GM19455 (cell line): ENCODE data around the gene VEGFB.

Source experiments
- ATAC-seq: cut with Tn5 transposase; IDR thresholded peaks from one replicate; pipeline ENCODE4 v1.9.1; 2021; ENCODE audit not compliant: unreplicated experiment

VEGFB gene

GRCh38 chr11:64276653-64277431 is 42.5 kb downstream of the VEGFB start:
- no peak for ATAC-seq

DNA sequence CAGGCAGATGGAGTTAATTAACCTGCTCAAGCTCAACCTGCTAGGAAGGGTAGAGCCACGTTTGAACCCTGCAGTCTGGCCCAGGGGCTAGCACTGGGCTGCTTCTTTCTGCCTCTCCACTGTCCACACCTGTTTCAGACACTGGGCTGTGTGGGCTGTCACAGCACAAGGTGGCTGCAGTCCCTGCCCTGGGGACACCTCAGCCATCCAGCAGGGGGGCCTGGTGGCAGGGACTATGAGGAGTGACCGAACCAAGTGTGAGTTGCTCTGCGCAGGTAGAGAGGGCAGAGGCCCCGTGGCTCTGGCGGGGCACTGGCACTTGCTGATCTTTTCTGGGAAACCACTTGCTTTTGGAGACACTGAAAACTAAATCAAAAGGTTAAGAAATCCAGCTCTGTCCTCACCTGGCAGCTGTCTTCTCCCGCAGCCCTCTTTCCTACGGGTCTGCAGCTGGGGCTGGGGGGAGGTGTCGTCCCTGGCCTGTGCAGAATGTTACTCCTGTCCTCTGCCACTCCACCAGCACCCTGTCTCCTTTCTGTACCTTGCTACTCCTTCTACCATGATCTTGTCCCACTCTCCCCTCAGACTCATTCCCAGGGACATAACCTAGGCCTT is 44.3 kb downstream of the VEGFB start:
- no peak for ATAC-seq

DNA sequence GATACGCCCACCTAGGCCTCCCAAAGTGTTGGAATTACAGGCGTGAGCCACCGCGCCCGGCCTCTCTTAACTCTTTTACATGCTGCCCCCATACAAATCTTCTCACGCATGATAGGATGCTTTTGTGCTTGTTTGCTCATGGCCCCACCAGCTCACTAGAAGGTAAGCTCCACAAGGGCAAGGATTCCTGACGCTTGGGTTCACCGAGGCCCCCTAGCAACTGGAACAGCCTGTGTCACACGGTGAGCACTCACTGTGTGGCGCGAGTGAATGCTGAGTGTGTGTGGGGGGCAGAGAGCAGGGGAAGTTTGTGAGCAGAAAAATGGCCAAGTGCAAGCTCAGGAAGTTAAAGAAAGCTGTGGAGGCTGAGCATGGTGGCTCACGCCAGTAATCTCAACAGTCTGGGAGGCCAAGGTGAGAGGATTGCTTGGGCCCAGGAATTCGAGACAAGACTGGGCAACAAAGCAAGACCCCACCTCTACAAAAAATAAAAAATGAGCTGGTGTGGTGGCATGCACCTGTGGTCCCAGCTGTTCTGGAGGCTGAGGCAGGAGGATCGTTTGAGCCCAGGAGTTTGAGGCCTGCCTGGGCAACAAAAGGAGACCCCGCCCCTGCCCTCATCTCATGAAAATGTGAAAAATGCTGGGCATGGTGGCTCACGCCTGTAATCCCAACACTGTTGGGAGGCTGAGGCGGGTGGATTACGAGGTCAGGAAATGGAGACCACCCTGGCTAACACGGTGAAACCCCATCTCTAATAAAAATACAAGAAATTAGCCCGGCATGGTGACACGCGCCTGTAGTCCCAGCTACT is 47.8 kb downstream of the VEGFB start:
- ATAC-seq = no peak

- ATAC-seq = no peak
Observed at GRCh38 chr11:64283092-64283491, 48.7 kb downstream of the VEGFB start.

GRCh38 chr11:64284048-64284961 is 49.9 kb downstream of the VEGFB start, which contains the start of gene BAD:
BAD (minus strand) TSS chr11:64284665; CDS start chr11:64284368, 297 bp downstream.
- peak; percentile 71 for ATAC-seq

DNA sequence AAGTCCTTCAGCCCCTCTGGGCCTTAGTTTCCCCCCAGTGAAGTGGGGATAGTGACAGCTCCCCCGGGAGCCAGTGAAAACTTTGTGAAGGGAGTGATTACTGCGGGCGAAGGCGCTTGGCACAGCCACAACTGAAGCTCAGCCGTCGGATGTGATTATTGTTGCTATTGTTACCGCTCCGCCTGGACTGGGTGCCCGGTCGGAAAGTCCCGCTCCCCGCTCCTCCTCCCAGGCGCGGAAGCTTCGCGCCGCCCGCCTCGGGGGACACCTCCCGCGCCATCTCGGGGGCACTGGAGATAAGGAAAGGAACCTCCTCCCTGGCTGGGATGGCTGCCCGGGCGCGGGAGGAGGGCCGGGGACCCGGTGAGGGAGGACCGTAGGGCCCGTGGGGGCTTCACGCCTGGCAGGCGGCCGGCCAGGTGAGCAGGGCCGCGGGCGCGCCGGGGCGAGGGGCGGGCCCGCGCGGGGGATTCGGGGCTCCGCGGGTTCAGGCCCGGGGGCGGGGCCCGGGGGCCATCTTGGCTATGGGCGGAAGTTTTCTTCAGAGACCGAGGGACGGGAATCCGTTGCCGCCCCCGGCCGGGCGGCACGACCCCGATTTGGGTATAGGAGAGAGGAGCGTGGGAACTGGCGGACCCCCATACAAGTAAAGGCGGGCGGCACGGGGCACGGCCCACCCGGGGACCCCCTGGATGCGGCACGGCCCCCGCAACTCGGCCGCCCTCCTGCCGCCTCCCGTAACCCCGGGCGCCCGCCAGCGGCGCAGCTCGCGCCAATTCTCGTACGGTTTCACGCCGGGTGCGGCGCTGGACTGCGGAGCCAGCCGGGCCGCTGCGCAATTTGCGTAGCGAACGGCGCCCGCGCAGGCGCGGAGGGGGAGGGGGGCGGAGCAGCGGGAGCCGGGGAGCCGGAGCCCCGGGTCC is 50.8 kb downstream of the VEGFB start, which contains the start of gene GPR137:
TSS of gene GPR137 (plus strand) at position 887 of the 923 bp plus-strand sequence. CDS start 677 bp downstream, outside the sequence.
- ATAC-seq = peak; percentile 61

DNA sequence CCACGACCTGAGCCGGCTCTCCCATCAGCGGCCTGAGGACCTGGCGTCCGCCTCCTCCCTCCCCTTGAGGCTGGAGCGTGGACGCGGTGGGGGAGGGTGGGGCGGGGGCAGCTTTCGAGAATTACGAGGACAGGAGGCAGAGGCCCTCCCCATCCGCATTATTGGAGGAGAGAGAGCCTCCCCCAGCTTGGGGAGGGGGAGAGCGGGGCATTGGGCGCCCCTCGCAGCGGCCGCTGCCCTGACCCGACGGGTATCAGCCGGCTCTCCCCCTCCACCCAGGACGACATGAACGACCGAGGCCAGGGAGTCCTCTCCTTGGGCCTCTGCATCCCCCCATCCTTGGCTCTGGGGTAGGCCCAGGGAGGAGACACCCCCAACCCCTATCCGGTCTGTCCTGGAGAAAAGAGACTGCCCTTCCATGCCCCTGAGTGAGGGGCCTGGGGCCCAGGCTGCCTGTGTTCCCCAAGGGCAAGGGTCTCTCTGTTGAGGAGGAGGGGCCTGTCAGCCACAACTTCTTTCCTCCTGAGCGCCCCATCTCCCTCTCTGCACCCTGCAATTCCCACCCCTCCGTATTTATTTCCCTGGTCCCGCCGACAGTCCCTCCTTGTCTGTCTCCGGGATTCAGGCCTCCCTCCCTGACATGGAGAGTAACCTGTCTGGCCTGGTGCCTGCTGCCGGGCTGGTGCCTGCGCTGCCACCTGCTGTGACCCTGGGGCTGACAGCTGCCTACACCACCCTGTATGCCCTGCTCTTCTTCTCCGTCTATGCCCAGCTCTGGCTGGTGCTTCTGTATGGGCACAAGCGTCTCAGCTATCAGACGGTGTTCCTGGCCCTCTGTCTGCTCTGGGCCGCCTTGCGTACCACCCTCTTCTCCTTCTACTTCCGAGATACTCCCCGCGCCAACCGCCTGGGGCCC is 51.8 kb downstream of the VEGFB start:
- ATAC-seq = no peak

DNA sequence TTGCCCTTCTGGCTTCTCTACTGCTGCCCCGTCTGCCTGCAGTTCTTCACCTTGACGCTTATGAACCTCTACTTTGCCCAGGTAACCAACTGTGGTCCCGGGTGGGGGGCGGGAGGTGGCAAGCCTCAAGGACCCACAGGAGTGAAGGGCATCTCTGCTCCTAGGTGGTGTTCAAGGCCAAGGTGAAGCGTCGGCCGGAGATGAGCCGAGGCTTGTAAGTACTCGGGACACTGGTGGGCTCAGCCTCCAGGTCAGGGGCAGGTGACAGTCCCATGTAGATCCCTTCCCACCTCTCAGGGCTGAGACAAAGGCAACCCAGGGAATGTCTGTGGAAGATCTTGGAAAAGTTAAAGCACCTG is 52.4 kb downstream of the VEGFB start:
- no peak for ATAC-seq

DNA sequence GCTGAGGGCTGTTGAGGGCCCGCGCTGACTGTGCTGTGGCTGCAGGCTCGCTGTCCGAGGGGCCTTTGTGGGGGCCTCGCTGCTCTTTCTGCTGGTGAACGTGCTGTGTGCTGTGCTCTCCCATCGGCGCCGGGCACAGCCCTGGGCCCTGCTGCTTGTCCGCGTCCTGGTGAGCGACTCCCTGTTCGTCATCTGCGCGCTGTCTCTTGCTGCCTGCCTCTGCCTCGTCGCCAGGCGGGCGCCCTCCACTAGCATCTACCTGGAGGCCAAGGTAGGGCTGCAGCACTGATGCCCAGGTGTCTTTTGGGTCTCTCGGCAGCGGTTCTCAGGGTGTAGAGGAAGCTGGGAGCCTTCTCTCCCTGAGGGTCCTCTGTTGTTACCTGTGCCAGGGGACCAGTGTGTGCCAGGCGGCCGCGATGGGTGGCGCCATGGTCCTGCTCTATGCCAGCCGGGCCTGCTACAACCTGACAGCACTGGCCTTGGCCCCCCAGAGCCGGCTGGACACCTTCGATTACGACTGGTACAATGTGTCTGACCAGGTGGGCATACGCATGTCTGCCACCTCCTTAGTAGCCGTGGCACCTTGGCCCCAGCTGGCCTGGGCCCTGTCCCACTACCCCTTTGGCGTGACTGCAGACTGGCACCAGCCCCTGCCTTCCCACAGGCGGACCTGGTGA is 53.4 kb downstream of the VEGFB start:
- no peak for ATAC-seq

DNA sequence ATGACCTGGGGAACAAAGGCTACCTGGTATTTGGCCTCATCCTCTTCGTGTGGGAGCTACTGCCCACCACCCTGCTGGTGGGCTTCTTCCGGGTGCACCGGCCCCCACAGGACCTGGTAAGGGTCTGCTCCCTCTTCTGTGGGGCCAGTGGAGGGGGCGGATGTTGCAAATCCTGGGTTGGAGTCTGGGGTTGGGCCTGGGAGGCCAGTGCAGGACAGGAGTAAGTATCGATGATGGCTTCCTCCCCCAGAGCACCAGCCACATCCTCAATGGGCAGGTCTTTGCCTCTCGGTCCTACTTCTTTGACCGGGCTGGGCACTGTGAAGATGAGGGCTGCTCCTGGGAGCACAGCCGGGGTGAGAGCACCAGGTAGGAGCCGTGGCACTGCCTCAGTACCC is 54.0 kb downstream of the VEGFB start:
- no peak for ATAC-seq
